Caki2 (cell line): ENCODE measurements around the gene DDX59. TPM values are rescaled to one million over a fixed set of nuclear protein-coding genes. Genes with fewer than 3 reads are reported as not detected.
A peak's percentile ranks its signal among the peaks of the same experiment; 100 is the strongest.

ENCODE experiments used
- DNase-seq: peaks from one replicate; pipeline ENCODE4 v3.0.0-alpha.2; 2015; ENCODE audit warnings: low read depth
- in situ Hi-C: cut with HindIII; loops from 2 replicates; pipeline ENCODE4 v1.10.0; 2016; ENCODE audit warnings: low sequenced_read_pairs, low pct_unique_long_range_greater_than_20kb, mixed read lengths
- total RNA-seq: library from RNA; depleted of rRNA; stranded (reverse); fragments of >200 nt; shearing (Covaris generic); gene quantifications from 2 replicates; pipeline ENCODE4 v1.2.3, GENCODE V29; 2014; ENCODE audit warnings: low replicate concordance

DDX59 gene
- total RNA-seq, 1 experiment from 2014 or later, result 16.4 TPM

DNA sequence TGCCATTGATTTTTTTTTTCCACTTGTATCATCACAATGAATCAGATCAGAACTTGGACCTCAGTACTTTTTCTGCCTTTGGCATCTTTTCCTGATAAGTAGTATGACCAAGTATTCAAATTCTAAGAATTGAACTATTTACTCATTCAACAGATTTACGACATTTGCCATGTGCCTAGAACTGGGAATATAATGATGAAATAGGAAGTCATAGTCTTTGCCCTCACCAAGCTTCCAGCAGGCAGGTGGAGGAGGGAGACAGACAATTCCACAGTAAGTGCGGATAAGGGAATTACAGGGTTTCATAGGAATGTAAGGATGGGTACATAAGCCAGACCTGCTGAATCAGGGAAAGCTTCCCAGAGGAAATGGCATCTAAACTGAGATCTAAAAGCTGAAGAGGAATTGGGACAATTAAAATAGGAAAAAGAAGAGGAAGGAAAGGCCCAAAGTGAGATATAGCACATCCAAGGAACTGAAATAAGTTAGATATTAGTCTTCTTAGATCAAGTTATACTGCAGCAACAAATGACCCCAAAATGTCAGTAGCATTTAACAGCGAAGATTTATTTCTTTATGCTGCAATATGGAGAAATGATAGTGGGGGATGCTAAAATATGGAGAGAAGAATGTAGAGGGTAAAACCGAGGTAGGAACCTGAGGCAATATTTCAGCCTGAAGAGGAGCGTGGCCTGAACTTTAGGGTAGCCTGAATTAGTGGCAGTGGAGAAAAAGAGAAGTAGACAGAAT, 5.3 kb upstream of the DDX59 start:
- in situ Hi-C loops, result no loop called here
- DNase-seq, result no peak

DNA sequence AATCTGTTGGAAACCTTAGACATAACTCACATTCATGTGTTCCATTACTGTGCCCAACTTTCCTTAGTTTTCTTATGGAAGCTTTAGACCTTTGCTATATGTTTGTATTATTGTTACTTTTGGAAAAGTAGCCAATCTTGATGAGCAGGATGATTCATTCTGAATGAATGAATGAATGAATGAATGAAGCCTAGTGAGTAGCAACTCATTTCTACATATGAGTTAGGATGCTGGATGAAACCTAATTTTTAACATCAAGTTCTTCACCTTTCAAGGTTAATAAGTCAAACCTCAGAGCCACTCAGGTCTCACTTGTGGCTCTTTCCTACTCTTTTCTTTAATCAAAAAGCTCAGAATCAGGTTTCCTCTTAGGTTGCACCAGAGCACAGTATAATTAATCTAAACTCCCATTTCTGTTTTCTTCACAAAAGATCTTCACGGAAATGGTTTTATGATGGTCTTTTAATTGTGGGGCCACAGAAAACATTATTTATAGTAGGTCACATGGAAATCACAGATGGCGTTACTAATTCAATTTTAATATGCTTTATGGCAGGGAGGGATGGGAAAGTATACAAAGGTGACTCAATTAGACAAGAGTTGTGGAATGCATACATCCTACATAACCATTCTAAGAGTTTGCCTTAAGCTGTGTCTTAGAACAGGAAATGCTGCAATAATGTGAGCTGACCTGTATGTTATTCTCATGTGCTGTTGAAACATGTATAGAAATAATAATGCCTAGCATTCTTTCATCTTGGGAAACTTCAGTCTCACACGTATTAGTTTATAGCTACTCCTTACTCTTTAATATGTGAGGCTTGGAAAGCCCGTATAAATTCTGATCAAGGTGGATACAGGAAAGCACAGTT, 4.5 kb upstream of the DDX59 start:
- no peak for DNase-seq
- in situ Hi-C loops, result no loop called here

DNA sequence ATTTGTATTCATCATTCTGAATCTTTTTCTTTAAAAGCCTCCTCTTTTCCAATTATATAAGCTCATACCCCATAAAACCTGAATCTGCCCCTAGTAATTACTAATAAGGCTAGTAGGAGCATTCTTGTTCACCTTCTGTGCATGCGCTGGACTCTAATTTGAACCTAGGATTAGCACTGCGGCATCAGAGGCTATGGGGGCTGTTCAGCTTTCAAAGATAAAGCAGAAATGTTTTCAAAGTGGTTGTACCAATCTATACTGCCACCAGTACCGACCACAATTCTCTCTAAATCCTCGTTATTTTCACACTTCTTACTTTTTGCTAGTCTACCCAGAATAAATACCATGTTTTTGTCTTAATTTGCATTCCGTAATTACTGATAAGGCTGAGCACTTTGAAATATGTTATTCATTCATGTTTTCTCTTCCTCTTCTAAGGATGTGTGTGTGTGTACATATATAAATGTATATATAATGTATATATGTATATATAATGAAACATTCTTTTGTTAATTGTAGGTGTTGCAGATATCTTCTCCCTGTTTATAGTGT, 1.6 kb upstream of the DDX59 start:
- DNase-seq, result no peak
- in situ Hi-C loops, result no loop called here

DNA sequence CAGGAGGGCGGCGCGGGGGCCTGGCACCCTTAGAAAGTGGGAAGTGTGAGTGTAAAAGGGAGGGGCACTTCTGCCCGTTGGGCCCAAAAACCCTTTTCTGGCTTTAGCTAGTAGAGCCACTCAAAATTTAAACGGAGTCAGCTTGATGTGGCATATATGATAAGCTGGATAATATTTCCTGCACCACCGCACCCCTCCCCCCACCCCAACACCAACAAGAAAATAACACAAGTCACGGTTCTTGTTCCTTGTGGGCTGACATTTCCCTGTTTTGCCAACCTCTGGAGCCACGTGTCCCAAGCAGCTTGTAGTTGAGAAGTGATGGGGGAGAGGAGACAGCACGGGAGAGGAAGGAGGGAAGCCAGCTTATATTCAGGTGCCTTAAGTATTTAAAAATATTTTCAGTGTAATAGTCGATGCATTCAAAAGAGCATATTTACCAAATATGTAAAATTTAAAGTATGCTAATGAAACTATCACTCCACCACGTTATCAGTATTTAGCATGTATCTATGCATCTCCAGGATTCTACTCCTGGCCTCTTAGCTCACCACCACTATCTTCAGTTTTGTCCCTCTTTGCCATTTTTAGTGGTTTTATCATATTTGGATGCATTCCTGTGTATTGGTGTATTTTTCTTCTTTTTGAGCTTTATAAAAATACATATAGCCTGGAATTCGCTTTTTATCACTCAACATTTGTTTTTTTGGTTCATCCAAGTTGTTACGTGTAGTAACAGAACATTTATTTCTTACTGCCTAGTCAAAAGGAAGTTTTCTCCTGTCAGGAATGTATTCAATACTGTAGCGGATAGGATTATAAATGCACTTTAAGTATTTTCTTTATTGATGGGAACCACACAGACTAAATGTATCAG, 773 bp upstream of the DDX59 start:
- no peak for DNase-seq
- in situ Hi-C loops, result no loop called here

DNA sequence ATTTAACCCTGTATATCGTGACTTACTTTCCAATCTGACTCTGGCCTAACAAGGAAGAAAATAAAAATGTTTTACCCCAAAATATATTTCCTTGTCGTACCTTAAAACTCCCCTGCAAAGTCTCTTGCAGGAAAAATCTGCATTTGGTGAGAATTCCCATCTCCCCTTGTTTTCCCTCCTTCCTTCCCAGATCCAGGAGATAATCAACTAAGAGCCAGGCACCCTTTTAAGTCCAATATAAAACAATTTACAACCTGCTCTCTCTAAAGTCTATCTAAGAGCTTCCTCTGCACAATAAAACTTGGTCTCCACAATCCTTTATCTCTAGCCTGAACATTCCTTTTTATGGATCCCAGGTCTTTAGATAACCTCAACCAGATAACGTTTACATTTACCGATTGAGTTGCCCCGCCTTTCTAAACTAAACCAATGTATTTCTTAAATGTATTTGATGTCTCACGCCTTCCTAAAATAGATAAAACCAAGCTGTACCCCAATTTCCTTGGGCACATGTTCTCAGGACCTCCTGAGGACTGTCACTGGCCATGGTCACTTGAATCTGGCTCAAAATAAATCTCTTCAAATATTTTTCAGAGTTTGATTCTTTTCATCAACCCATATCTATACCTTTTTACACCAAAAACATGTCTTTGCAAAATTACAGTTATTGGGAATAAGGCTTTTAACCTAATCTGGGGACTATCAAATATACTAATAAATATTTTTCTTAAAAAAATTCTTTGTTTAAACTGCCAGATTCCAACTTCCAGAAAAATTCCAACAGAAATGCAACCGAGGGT, 993 bp downstream of the DDX59 start:
- in situ Hi-C loops, result no loop called here
- DNase-seq, result no peak

DNA sequence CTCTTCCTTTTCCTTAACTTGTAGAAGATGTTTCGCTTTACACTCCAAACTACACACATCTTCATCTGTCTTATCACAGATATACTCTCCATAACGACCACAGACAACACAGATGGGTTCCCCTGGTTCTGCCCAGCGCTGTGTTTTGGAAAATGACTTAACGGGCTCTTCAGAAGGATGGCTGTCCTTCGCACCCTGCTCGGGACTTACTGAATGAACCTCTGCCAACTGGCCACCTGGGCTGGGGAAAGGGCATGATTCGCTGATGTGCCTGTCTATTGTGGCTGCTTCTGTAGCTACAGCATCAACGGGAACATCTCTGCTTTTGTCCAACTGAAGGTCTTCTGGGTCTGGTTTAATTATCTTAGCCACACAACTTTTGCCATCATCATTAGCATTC, 3.4 kb downstream of the DDX59 start:
- in situ Hi-C loops, result no loop called here
- no peak for DNase-seq

DNA sequence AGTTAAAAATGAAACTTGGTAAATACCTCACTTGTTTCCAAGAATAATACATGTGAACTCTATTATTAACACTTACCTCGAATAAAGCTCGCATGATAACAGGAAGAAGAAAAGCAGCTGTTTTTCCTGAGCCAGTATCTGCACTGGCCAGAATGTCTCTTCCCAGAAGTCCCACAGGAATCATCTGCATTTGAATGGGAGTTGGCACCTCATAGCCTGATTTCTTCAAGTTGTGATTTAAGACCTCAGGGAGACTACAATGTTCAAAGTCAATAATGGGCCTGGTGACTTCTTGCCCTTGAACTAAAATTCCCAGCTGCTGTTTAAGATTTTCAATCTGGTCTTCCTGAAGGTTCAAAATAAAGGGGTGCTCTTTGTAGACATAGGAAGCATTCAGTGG, 3.8 kb downstream of the DDX59 start:
- in situ Hi-C loops, result no loop called here
- no peak for DNase-seq

DNA sequence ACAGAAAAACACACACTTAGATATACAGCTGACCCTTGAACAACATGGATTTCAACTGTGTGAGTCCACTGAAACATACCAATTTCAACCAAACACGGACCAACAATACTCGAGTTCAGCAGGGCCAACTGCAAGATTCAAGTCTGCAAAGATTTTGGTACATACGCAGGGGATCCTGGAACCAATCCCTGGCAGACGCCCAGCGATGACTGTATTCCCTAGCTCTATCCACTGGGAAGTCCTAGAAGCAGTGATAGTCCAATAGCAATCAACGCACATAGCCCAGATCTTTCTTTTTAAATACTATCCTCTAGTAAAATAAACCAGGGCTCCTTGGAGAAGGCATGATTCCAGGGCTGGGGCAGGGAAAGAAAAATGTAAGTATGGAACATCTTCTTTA, 9.0 kb downstream of the DDX59 start:
- in situ Hi-C loops, result no loop called here

DNA sequence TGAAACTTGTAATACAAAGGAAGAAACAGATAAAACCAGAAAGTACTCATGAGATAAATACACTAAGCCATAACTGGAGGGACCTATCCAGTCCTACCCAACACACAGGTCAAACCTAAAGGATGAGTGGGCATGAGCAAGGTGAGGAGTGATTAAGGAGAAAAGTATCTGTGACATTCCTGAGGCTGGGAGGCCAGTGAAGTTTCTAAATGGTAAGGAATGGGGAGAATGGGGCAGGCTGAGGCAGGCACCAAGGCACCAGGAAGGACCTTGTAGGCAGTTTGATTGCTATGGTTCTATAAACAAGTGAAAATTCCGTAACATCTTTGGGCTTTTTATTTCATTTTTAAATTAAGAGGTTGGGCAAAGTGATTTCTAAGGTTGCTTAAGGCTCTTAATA, 10.4 kb downstream of the DDX59 start:
- DNase-seq, result peak; percentile 44
- in situ Hi-C loops, result no loop called here

More for the DNA sequence above, 9.0 kb downstream of the DDX59 start:
- DNase-seq, result no peak

DNA sequence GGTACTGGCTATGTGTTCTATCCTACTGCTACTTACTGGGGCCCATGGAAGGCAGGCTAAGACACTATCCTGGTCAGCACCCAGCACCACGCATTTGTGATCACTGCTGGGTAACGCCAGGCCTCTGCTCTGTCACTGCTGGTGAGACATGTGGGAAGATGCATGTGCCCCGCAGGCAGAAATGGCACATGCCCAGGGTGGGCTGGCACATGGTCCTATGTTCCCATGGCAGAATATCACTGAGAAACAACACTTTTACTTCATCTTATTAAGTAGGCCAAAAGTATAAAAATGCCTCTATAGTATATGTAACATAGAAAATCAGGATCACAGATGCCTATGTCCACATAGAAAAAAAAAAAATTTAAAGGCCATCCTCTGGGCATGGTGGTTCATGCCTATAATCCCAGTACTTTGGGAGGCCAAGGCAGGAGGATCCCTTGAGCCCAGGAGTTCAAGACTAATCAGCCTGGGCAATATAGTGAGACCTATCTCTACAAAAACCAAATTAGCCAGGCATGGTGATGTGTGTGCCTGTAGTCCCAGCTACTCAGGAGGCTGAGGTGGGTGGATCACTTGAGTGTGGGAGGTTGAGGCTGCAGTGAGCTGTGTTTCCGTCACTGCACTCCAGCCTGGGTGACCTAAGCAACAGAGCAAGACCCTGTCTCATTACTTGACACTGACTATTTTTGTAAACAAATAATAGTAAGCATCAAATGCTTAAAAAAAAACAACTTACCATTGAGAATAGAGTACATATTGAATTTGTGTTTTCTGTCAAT, 11.5 kb downstream of the DDX59 start:
- in situ Hi-C loops, result no loop called here
- no peak for DNase-seq

DNA sequence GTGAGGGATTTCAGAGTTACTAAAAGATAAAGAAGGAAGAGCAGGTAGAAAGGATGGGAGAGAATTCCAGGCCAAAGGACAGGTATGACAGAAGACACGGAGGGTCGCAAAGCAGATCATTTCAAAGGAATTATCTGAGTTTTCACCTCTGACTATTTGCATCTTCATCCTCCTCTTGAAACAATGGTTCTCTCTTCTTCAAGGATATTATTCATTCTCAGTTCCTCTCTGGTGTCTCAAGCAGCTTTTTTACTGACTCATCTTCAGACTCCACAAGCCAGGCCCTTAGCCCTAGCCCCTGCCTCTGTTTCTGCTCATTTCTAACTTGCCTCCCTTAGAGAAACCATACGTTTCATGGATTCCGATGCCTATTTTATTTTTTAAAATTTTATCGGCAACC, 15.0 kb downstream of the DDX59 start:
- in situ Hi-C loops, result no loop called here
- DNase-seq, result no peak

DNA sequence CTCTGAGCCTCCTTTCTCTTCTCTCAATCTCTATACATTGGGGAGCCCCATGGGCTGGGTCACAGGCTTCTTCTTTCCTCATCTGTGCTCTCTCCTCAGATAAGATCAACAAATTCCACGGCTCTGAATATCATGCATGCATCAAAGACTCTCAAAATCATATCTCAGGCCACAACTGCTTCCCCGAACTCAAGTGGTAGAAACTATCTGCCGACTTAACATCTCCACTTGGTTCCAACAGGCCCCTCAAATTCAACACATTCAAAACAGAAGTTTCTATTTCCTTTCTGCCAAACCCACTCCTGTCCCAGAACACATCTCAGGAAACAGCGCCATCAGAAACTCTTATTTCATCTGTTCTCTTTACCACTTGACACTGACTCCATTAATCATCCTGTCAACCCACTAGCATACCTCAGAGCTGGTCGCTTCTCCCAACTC, 16.7 kb downstream of the DDX59 start:
- DNase-seq, result no peak
- in situ Hi-C loops, result no loop called here

DNA sequence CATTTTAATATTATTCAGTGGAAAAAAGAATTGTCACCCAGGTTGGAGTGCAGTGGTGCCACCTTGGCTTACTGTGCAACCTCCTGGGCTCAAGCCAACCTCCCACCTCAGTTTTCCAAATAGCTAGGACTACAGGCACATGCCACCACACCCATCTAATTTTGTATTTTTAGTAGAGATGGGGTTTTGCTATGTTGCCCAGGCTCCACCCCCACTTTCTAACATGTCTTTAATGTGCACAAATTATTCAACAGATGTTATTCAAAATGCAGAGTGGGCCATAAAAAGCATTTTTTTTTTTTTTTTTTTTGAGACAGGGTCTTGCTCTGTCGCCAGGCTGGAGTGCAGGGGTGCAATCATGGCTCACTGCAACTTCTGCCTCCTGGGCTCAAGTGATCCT, 17.3 kb downstream of the DDX59 start:
- DNase-seq, result no peak
- in situ Hi-C loops, result no loop called here

DNA sequence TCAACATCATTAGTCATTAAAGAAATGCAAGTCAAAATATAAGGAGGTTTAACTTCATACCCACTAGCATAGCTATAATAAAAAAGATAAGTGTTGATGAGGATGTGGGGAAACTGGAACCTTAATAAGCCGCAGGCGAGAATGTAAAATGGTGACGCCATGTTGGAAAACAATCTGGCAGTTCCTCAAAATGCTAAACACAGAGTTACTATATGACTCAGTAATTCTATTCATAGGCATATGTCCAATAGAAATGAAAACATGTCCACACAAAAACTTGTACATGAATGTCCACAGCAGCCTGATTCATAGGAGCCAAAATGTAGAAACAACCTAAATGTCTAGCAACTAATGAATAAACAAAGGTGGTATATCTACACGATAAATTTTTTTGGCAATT, 23.2 kb downstream of the DDX59 start:
- in situ Hi-C loops, result no loop called here
- DNase-seq, result no peak

DNA sequence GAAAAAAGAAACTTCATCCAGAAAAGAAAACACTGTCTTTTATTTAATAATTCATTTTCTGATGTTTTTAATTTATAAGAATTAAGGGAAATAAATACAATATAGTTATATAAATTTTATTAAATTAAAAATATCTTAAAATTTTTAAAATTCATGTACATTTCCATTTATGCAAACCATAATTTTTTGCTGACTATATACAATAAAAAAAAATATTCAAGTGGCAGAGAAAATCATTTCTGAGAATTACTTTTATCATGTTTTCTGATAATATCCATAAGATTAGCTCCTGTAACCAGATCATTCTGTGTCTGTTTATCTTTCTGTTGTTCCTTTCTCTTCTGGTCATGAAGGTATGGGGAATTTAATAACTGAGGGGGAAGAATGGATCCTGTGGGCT, 25.7 kb downstream of the DDX59 start:
- in situ Hi-C loops, result no loop called here
- no peak for DNase-seq

DNA sequence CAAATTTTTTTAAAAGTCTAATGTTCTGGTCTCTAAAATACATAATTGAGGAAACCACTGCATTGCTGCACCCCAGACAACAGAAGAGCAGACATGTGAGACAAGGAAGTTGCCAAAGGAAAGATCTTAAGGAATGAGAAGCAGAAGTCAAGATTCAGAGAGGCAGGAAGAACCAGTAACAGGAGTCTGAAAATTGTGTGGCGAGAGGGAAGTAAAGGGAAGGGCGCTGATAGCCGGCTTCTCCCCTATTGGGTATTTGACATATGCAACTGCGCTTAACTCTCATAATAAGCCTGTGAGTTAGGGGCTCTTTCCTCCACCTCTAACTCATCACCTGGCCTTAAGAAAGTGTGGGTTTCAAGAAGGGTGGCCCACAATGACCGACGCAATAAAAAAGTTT, 27.2 kb downstream of the DDX59 start:
- in situ Hi-C loops, result no loop called here

DNA sequence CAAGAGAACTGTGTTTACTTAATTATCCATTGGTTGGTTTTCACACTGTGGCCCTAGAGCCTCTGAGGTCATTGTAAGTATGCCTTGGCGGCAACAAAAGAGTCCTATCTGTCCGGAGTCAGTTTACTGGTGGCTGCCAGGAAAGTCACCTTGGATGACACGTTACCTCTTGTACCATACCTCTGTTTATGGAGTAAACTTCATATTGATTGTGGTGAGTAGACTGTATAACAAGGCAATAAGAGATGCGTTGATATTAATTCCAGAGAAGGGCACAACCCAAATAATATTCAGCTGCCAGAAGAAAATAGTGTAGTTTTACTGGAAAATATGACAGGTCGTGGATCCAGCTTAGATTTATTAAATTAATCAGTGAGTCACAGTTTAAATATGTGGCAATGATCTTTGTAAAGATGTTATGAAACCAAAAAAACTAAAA, 28.7 kb downstream of the DDX59 start:
- no peak for DNase-seq
- in situ Hi-C loops, result no loop called here

More for the DNA sequence above, 27.2 kb downstream of the DDX59 start:
- no peak for DNase-seq
